A673 (cell line): ENCODE data around the gene IQGAP3. TPM values are rescaled to one million over a fixed set of nuclear protein-coding genes. Genes with fewer than 3 reads are reported as not detected.

Source experiments
- BruUV-seq: library from RNA; stranded (reverse); fragments of 400-500 nt; replicated peaks from 2 replicates; lab custom pipeline; 2021; lab: Mats Ljungman, UMichigan
- CTCF ChIA-PET: fragments of 300-600 bp; sonication (Branson Sonifier 250); formaldehyde crosslinking; loops from one replicate; lab custom pipeline; 2022; ENCODE audit warnings: antibody characterized with exemption; lab: Charles Lee
- POLR2A ChIA-PET: fragments of 300-600 bp; sonication (Branson Sonifier 250); formaldehyde crosslinking; loops from one replicate; lab custom pipeline; 2022; ENCODE audit warnings: antibody characterized with exemption; ENCODE audit not compliant: low non-redundant PET; lab: Charles Lee
- DNase-seq: peaks from one replicate; pipeline ENCODE4 v3.0.0-alpha.2; 2015; ENCODE audit warnings: low spot score
- H3K27ac ChIP-seq: fragments of 200-600 bp; sonication (generic); 2 replicates; pipeline ENCODE4 v1.5.1; 2016; ENCODE audit warnings: mixed run types, low read depth, mild to moderate bottlenecking, mixed read lengths, antibody characterized with exemption, low read length; ENCODE audit not compliant: poor library complexity, severe bottlenecking
- H3K27me3 ChIP-seq: fragments of 200-600 bp; sonication (generic); replicated peaks from 2 replicates; pipeline ENCODE4 v1.6.1; 2017; ENCODE audit warnings: mixed run types, low read depth, mild to moderate bottlenecking, mixed read lengths, antibody characterized with exemption, low read length; ENCODE audit not compliant: insufficient read depth, poor library complexity
- H3K36me3 ChIP-seq: fragments of 200-600 bp; sonication (generic); 2 replicates; pipeline ENCODE4 v1.6.1; 2016; ENCODE audit warnings: mixed run types, mild to moderate bottlenecking, mixed read lengths, antibody characterized with exemption, low read length; ENCODE audit not compliant: insufficient read depth, poor library complexity, severe bottlenecking
- H3K4me1 ChIP-seq: fragments of 200-600 bp; sonication (generic); 2 replicates; pipeline ENCODE4 v1.6.1; 2017; ENCODE audit warnings: mixed run types, mild to moderate bottlenecking, mixed read lengths, antibody characterized with exemption, low read length; ENCODE audit not compliant: insufficient read depth, poor library complexity, severe bottlenecking
- H3K4me3 ChIP-seq: fragments of 200-600 bp; sonication (generic); 2 replicates; pipeline ENCODE4 v1.5.1; 2016; ENCODE audit warnings: low read depth, mixed run types, mild to moderate bottlenecking, mixed read lengths, low read length; ENCODE audit not compliant: poor library complexity, severe bottlenecking
- H3K9me3 ChIP-seq: fragments of 200-600 bp; sonication (generic); 2 replicates; pipeline ENCODE4 v1.6.1; 2016; ENCODE audit warnings: mixed run types, low read depth, mild to moderate bottlenecking, mixed read lengths, antibody characterized with exemption, low read length; ENCODE audit not compliant: poor library complexity, severe bottlenecking
- CTCF ChIP-seq: fragments of 300-800, 200-600 bp; sonication (generic); conservative IDR thresholded peaks from 2 replicates; pipeline ENCODE4 v1.5.1; 2017; ENCODE audit warnings: low read depth, mild to moderate bottlenecking, antibody characterized with exemption, low read length, moderate library complexity, mixed read lengths
- EZH2 ChIP-seq: fragments of 200-600 bp; sonication (generic); IDR thresholded peaks from 2 replicates; pipeline ENCODE4 v1.6.1; 2017; ENCODE audit warnings: borderline replicate concordance, low read depth, mild to moderate bottlenecking, mixed read lengths, antibody characterized with exemption, low read length; ENCODE audit not compliant: poor library complexity, severe bottlenecking
- intact Hi-C: fragments of 100-400 bp; cut with micrococcal nuclease; formaldehyde crosslinking; loops from one replicate; pipeline ENCODE4 v1.10.0; 2022; ENCODE audit not compliant: unreplicated experiment
- total RNA-seq: library from RNA; stranded (reverse); gene quantifications from 2 replicates; pipeline ENCODE4 v1.2.3, GENCODE V29; 2021

IQGAP3 gene
- total RNA-seq, 1 experiment from 2014 or later: 37.5 TPM

DNA sequence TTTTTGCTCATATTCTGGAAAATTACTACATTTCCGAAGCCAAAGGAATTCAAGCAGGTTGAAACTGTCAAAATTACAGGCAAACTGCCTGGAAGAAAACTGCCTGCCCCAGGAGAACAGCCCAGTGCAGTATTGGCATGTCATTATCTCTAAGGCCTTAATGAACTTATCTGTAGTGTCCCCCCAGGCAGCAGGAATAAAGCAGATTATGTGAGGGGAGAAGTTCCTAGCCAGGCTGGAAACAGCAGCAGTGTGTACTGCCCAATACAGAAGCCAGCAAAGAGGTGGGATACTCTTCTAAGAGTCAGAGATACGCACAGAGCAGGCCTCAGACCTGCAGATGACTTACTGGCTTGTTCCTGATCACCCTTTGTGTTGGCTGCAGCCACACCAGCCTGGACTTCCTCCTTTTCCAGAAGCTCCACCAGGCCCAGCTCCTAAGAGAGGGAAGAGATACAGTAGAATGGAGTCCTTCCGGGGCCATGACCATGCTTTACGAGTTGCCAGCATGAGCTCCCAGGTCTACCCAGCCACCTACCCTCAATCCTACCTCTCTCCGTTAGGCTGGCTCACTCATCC, 11.7 kb downstream of the IQGAP3 start:
- no peak overlapping the region for H3K4me3 ChIP-seq
- no peaks in the 10 kb centered on the region for H3K27me3 ChIP-seq
- peaks cover 34% of the 10 kb centered on the region for H3K36me3 ChIP-seq
- BruUV-seq: no TSS peak
- no peak for DNase-seq
- ChIA-PET CTCF (no interaction called here), POLR2A (no interaction called here)
- H3K9me3 ChIP-seq: no peaks in the 10 kb centered on the region
- H3K27ac ChIP-seq: no peak overlapping the region
- H3K4me1 ChIP-seq: no peaks in the 10 kb centered on the region
- no peak for TF ChIP-seq EZH2
- no peak for TF ChIP-seq CTCF
- intact Hi-C loops: no loop called here

DNA sequence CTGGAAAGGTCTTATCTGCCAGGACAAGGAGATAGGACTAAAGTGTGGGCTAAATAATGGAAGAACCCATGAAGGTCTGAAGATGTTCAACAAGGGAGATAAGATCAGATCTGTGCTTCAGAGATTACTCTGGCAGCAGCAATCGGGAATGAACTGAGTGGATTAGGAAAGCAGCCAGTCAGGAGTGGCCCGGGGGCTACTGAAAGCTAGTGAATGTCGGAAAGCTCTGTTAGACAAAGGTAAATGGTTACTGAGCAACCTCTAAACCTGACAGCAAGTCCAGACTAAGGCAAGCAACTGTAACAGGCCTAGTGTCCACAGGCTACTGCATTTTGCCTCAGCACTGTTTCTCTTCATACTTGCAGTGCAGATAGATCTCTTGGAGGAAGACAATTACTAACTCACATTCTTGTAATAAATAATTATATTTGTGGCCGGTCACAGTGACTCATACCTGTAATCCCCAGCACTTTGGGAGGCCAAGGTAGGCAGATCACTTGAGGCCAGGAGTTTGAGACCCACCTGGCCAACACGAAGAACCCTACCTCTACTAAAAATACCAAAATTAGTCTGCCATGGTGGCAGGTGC, 12.5 kb downstream of the IQGAP3 start:
- intact Hi-C loops: no loop called here
- no peak overlapping the region for H3K4me3 ChIP-seq
- peaks cover 31% of the 10 kb centered on the region for H3K36me3 ChIP-seq
- ChIA-PET POLR2A (no interaction called here), CTCF (no interaction called here)
- no TSS peak for BruUV-seq
- TF ChIP-seq CTCF (no peak), EZH2 (no peak)
- no peak overlapping the region for H3K27ac ChIP-seq
- H3K27me3 ChIP-seq: no peaks in the 10 kb centered on the region
- H3K4me1 ChIP-seq: no peaks in the 10 kb centered on the region
- H3K9me3 ChIP-seq: no peaks in the 10 kb centered on the region
- no peak for DNase-seq

- Histone ChIP-seq H3K27ac (no peak overlapping the region), H3K4me1 (no peaks in the 10 kb centered on the region), H3K9me3 (no peaks in the 10 kb centered on the region), H3K27me3 (no peaks in the 10 kb centered on the region), H3K36me3 (peaks cover 35% of the 10 kb centered on the region), H3K4me3 (no peak overlapping the region)
- ChIA-PET CTCF (no interaction called here), POLR2A (no interaction called here)
- intact Hi-C loops: no loop called here
- TF ChIP-seq EZH2: no peak
- BruUV-seq: no TSS peak
- no peak for DNase-seq
Measured at GRCh38 chr1:156559086-156559796, 13.1 kb downstream of the IQGAP3 start.

DNA sequence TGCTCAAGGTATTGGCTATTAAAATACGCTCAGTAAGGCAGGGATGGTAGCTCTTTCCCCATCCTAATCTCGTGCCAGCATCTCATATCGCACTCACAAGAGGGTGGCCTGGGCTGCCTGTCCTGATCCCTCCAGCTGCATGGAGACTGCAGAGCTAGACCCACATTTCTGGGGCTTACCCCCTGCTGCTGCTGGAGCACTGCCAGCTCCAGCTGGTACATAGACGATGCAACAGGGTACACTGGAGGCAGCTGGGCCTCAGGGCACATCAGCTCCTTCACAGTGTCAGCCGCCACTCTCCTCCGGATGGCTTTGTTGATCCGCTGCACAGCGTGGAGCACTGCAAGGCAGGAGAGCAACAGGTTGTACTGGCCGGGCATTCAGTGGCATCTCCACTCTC, 16.0 kb downstream of the IQGAP3 start:
- Histone ChIP-seq H3K4me3 (no peak overlapping the region), H3K4me1 (no peaks in the 10 kb centered on the region), H3K27ac (no peak overlapping the region), H3K9me3 (no peaks in the 10 kb centered on the region), H3K36me3 (peaks cover 18% of the 10 kb centered on the region), H3K27me3 (no peaks in the 10 kb centered on the region)
- TF ChIP-seq CTCF: no peak
- TF ChIP-seq EZH2: no peak
- intact Hi-C loops: no loop called here
- peak; percentile 44 for DNase-seq
- no TSS peak for BruUV-seq
- POLR2A ChIA-PET: no interaction called here
- CTCF ChIA-PET: no interaction called here
